GM12873 (cell line): ENCODE measurements around the gene GRIN1.

Experiments
- TF ChIP-seq, protein P1 (sequence below): IDR thresholded peaks from 2 replicates; pipeline ENCODE4 v1.5.1; 2012; ENCODE audit warnings: low read depth, mild to moderate bottlenecking, moderate library complexity, low read length, control low read depth; ENCODE audit not compliant: insufficient read depth; ENCODE audit errors: missing control alignments

Gene GRIN1

DNA sequence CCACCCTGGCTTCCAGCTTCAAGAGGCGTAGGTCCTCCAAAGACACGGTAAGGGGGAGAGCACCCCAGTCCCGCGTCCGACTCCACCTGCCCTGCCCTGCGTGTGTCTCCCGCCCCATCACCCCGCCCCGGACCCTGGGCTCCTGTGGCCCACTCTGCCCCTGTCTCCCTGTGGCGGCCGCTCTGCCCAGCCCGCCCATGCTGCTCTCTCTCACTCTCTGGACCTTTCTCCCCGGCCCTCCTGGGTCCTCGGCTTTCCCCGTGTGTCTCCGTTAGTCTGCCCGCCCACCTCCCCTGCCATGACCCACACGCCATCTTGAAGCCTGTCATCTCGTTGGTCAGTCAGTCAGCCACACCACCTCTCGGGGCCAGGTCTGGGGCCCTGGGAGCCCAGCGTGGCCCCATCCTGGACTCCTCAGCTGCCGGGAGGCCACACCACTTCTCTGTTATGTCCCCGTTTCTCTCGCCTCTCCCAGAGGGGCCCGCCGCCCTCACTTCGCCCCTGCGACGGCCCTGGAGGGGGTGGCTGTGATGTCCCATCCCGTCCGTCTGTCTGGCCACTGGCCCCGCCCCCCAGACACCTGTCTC is 26.4 kb downstream of the GRIN1 start:
- TF ChIP-seq, protein P1, sequence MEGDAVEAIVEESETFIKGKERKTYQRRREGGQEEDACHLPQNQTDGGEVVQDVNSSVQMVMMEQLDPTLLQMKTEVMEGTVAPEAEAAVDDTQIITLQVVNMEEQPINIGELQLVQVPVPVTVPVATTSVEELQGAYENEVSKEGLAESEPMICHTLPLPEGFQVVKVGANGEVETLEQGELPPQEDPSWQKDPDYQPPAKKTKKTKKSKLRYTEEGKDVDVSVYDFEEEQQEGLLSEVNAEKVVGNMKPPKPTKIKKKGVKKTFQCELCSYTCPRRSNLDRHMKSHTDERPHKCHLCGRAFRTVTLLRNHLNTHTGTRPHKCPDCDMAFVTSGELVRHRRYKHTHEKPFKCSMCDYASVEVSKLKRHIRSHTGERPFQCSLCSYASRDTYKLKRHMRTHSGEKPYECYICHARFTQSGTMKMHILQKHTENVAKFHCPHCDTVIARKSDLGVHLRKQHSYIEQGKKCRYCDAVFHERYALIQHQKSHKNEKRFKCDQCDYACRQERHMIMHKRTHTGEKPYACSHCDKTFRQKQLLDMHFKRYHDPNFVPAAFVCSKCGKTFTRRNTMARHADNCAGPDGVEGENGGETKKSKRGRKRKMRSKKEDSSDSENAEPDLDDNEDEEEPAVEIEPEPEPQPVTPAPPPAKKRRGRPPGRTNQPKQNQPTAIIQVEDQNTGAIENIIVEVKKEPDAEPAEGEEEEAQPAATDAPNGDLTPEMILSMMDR = no peak

DNA sequence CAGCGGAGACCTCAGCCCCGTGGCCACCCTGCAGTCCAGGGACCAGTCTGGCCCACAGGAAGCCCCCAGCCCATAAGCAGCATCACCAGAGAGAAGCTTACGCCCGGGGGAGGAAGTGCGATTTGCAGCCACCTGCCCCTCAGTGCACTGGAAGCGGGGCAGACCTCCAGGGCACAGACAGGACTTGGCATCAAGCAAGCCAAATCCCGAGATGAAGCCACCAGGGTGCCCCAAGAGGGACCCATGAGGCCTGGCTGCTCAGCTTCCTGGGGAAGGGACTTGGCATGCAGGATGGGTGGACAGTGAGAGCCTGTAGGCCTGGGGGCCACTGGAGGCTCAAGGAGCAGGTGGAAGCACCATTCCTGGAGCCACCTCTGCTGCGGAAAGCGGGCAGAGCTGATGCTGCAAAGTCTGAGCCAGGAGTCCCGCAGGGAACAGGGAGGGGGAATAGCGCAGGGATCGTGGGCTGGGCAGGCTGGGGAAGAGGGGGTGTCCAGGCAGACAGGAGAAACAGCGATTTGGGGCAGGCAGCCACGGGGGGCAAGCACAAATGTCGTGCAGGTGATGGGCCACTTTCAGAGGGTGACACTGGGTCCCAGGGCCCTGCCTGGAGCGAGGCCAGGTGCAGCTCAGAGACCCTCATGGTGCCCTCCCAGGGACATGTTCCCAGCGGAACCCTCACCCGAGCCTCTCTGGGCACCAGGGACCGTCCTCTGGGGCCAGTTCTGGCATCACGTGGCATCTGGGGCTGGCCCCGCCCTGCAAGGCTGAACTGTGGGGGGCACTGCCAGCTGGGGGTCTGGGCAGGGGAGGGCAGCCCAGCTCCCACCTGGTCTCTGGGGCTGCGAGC is 27.7 kb downstream of the GRIN1 start:
- TF ChIP-seq, protein P1 = no peak

DNA sequence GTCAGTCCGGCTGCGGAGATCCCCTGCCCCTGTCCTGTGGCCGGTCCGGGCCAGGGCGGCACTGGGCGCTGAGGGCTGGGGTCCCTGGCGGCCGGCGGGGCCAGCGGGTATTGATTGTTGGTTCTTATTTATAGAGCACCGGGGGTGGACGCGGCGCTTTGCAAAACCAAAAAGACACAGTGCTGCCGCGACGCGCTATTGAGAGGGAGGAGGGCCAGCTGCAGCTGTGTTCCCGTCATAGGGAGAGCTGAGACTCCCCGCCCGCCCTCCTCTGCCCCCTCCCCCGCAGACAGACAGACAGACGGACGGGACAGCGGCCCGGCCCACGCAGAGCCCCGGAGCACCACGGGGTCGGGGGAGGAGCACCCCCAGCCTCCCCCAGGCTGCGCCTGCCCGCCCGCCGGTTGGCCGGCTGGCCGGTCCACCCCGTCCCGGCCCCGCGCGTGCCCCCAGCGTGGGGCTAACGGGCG is 28.4 kb downstream of the GRIN1 start:
- TF ChIP-seq, protein P1 = no peak

DNA sequence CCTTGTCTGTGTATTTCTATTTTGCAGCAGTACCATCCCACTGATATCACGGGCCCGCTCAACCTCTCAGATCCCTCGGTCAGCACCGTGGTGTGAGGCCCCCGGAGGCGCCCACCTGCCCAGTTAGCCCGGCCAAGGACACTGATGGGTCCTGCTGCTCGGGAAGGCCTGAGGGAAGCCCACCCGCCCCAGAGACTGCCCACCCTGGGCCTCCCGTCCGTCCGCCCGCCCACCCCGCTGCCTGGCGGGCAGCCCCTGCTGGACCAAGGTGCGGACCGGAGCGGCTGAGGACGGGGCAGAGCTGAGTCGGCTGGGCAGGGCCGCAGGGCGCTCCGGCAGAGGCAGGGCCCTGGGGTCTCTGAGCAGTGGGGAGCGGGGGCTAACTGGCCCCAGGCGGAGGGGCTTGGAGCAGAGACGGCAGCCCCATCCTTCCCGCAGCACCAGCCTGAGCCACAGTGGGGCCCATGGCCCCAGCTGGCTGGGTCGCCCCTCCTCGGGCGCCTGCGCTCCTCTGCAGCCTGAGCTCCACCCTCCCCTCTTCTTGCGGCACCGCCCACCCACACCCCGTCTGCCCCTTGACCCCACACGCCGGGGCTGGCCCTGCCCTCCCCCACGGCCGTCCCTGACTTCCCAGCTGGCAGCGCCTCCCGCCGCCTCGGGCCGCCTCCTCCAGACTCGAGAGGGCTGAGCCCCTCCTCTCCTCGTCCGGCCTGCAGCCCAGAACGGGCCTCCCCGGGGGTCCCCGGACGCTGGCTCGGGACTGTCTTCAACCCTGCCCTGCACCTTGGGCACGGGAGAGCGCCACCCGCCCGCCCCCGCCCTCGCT is 29.0 kb downstream of the GRIN1 start:
- TF ChIP-seq, protein P1 = no peak

DNA sequence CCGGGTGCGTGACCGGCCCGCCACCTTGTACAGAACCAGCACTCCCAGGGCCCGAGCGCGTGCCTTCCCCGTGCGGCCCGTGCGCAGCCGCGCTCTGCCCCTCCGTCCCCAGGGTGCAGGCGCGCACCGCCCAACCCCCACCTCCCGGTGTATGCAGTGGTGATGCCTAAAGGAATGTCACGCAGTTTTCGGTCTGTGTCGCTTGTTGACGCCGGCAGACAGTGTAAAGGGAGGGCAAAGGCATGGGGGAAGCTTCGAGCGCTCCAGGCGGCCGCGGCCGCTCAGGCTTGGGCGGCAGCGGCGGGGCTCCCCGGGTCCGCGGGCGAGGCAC is 29.6 kb downstream of the GRIN1 start:
- TF ChIP-seq, protein P1 = no peak

DNA sequence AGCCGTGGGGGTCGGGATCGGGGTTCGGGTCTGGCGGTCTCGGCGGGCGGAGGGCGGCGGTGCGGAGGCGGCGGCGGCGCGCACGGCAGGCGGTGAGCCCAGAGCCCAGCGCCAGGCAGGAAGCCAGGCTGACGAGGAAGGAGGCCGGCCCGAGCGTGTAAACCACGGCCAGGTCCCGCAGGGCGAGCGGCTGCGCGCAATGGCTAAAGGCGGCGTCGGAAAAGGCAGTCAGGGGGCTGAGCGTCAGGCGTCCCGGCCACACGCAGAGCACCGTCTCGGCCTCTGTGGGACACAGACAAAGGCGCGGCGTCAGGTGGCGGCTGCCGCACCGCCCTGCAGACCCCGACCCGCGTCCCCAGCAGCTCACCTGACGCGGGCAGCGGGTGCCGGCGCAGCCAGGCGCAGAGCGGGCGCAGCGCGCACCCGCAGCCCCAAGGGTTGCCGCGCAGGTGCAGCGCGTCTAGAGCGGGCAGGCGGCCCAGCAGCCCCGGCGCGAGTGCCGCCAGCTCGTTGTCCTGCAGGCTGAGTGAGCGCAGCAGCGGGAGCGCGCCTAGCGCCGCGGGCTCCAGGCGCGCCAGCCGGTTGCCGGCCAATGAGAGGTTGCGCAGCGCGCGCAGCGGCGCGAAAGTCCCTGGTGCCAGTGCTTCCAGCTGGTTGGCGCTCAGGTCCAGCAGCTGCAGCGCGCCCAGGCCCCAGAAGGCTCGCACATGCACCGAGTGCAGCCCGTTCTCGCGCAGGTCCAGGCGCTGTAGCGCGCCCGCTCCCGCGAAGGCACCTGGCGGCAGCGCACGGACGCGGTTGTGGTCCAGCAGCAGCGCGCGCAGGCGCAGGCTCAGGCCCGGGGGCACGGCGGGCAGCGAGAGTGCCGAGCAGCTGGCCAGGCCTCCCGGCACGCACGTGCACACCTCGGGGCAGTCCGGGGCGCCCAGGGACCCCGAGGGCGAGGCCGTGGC is 30.2 kb downstream of the GRIN1 start:
- TF ChIP-seq, protein P1 = no peak
